Chondrocyte (in vitro differentiated cells): ENCODE measurements around the gene RER1. TPM values are rescaled to one million over a fixed set of nuclear protein-coding genes. Genes with fewer than 3 reads are reported as not detected.

Experiments
- DNase-seq: peaks from one replicate; pipeline ENCODE4 v3.0.0; 2021; ENCODE audit warnings: mixed read lengths, low spot score
- H3K27ac Mint-ChIP-seq: one replicate; pipeline ENCODE4 v1.8.0; 2021; ENCODE audit warnings: mild to moderate bottlenecking, moderate library complexity, mixed read lengths; ENCODE audit not compliant: unreplicated experiment
- H3K27me3 Mint-ChIP-seq: 2 replicates; pipeline ENCODE4 v1.8.0; 2021; ENCODE audit warnings: low read depth, mixed read lengths
- H3K36me3 Mint-ChIP-seq: 2 replicates; pipeline ENCODE4 v1.8.0; 2021; ENCODE audit warnings: low read depth, mixed read lengths
- H3K4me1 Mint-ChIP-seq: 2 replicates; pipeline ENCODE4 v1.8.0; 2021; ENCODE audit warnings: low read depth, mild to moderate bottlenecking, mixed read lengths
- H3K4me3 Mint-ChIP-seq: one replicate; pipeline ENCODE4 v1.8.0; 2021; ENCODE audit warnings: mild to moderate bottlenecking, moderate library complexity, mixed read lengths; ENCODE audit not compliant: unreplicated experiment
- H3K9me3 Mint-ChIP-seq: 2 replicates; pipeline ENCODE4 v1.8.0; 2021; ENCODE audit warnings: low read depth, mixed read lengths
- CTCF ChIP-seq: fragments of 200-600 bp; sonication (generic); IDR thresholded peaks from 2 replicates; pipeline ENCODE4 v1.5.0; 2021; ENCODE audit warnings: antibody characterized with exemption, mild to moderate bottlenecking, moderate library complexity
- total RNA-seq: library from RNA; stranded (reverse); gene quantifications from 3 replicates; pipeline ENCODE4 v1.2.1, GENCODE V29; 2021

Gene RER1
- total RNA-seq, 1 donor from 2014 or later = 158 TPM

GRCh38 chr1:2372551-2373490, 18.8 kb upstream of the RER1 start:
- no peaks in the 10 kb centered on the region for H3K27me3 Mint-ChIP-seq
- H3K27ac Mint-ChIP-seq = no peak overlapping the region
- no peak overlapping the region for H3K4me3 Mint-ChIP-seq
- peaks cover 1% of the 10 kb centered on the region for H3K36me3 Mint-ChIP-seq
- no peak for TF ChIP-seq CTCF
- no peaks in the 10 kb centered on the region for H3K9me3 Mint-ChIP-seq
- peak; percentile 77 for DNase-seq
- H3K4me1 Mint-ChIP-seq = peaks cover 11% of the 10 kb centered on the region

GRCh38 chr1:2373551-2374251, 17.9 kb upstream of the RER1 start:
- DNase-seq = peak; percentile 91
- H3K27ac Mint-ChIP-seq = no peak overlapping the region
- no peak overlapping the region for H3K4me3 Mint-ChIP-seq
- no peaks in the 10 kb centered on the region for H3K9me3 Mint-ChIP-seq
- TF ChIP-seq CTCF = peak; percentile 50
- H3K4me1 Mint-ChIP-seq = peaks cover 11% of the 10 kb centered on the region
- peaks cover 1% of the 10 kb centered on the region for H3K36me3 Mint-ChIP-seq
- H3K27me3 Mint-ChIP-seq = no peaks in the 10 kb centered on the region

GRCh38 chr1:2374252-2375155, 17.1 kb upstream of the RER1 start:
- H3K27me3 Mint-ChIP-seq = no peaks in the 10 kb centered on the region
- H3K27ac Mint-ChIP-seq = no peak overlapping the region
- H3K9me3 Mint-ChIP-seq = no peaks in the 10 kb centered on the region
- peak; percentile 70 for DNase-seq
- TF ChIP-seq CTCF = no peak
- no peak overlapping the region for H3K4me3 Mint-ChIP-seq
- H3K36me3 Mint-ChIP-seq = peaks cover 1% of the 10 kb centered on the region
- peaks cover 11% of the 10 kb centered on the region for H3K4me1 Mint-ChIP-seq

GRCh38 chr1:2375246-2375922, 16.3 kb upstream of the RER1 start:
- Mint-ChIP-seq H3K27ac (no peak overlapping the region), H3K4me3 (no peak overlapping the region), H3K27me3 (no peaks in the 10 kb centered on the region), H3K4me1 (peaks cover 11% of the 10 kb centered on the region), H3K36me3 (no peaks in the 10 kb centered on the region), H3K9me3 (no peaks in the 10 kb centered on the region)
- TF ChIP-seq CTCF = no peak
- DNase-seq = no peak
